WERI-Rb-1 (cell line): Measurements from ENCODE around the gene ELL2.

Experiments
- DNase-seq: peaks from one replicate; pipeline ENCODE4 v3.0.0-alpha.2; 2020
- H3K27ac ChIP-seq: fragments of 250-450 bp; sonication (Bioruptor Pico); 2 replicates; pipeline ENCODE4 v1.5.1; 2020; ENCODE audit warnings: mild to moderate bottlenecking, moderate library complexity
- H3K27me3 ChIP-seq: fragments of 250-450 bp; sonication (Bioruptor Pico); 2 replicates; pipeline ENCODE4 v1.5.1; 2021; ENCODE audit warnings: mild to moderate bottlenecking, low read depth, moderate library complexity; ENCODE audit not compliant: insufficient read depth, severe bottlenecking
- H3K36me3 ChIP-seq: fragments of 250-450 bp; sonication (Bioruptor Pico); 2 replicates; pipeline ENCODE4 v1.5.1; 2020; ENCODE audit warnings: mild to moderate bottlenecking, moderate library complexity
- H3K4me3 ChIP-seq: 2 replicates; pipeline ENCODE4 v1.5.1; 2011; ENCODE audit warnings: low read depth, mild to moderate bottlenecking, control low read depth, low read length
- H3K9me3 ChIP-seq: fragments of 250-450 bp; sonication (Bioruptor Pico); 2 replicates; pipeline ENCODE4 v1.5.1; 2021; ENCODE audit warnings: mild to moderate bottlenecking, moderate library complexity; ENCODE audit not compliant: severe bottlenecking
- TF ChIP-seq, protein P1 (sequence below): IDR thresholded peaks from 2 replicates; pipeline ENCODE4 v1.5.1; 2011; ENCODE audit warnings: low read depth, mild to moderate bottlenecking, control low read depth, inconsistent platforms, low read length

Gene ELL2

DNA sequence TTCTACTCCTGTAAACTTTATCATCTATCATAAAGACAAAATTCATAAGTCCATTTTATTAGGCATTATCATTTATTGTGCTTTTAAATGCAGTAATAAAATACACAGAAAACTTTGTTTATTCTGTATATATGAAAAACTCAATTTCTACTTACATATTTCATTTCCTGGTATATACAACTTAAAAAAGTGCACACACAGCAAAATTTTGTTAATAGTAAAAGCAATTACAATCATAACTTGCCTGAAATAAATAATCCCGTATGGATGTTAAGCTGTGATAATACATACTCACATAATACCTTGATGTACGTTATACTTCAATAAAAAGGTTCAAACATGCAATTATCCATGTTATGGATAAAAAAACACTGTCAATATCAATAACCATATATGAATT lies 19.2 kb downstream of the ELL2 start:
- TF ChIP-seq, protein P1, sequence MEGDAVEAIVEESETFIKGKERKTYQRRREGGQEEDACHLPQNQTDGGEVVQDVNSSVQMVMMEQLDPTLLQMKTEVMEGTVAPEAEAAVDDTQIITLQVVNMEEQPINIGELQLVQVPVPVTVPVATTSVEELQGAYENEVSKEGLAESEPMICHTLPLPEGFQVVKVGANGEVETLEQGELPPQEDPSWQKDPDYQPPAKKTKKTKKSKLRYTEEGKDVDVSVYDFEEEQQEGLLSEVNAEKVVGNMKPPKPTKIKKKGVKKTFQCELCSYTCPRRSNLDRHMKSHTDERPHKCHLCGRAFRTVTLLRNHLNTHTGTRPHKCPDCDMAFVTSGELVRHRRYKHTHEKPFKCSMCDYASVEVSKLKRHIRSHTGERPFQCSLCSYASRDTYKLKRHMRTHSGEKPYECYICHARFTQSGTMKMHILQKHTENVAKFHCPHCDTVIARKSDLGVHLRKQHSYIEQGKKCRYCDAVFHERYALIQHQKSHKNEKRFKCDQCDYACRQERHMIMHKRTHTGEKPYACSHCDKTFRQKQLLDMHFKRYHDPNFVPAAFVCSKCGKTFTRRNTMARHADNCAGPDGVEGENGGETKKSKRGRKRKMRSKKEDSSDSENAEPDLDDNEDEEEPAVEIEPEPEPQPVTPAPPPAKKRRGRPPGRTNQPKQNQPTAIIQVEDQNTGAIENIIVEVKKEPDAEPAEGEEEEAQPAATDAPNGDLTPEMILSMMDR, result no peak
- Histone ChIP-seq H3K27ac (no peak overlapping the region), H3K9me3 (no peaks in the 10 kb centered on the region), H3K36me3 (no peaks in the 10 kb centered on the region), H3K27me3 (no peaks in the 10 kb centered on the region), H3K4me3 (no peak overlapping the region)
- DNase-seq, result no peak

DNA sequence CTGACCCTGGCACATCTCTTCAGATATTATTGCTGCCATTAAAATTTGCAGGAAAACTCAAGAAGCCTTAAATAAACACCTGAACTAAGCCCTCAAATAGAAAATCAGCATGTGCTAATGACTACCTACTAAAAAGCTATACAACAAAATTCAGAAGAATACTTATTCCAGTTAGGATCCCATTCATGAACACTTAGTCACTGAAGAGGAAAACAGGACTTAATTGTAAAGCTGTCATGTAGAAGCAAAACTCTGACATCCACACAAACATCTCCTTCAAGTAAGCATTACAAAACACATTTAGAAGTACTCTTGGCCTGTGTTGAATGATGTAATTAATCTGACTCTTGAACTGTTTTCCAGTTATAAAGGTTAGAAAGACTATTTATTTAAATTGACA lies 19.9 kb downstream of the ELL2 start:
- Histone ChIP-seq H3K9me3 (no peaks in the 10 kb centered on the region), H3K27ac (no peak overlapping the region), H3K36me3 (no peaks in the 10 kb centered on the region), H3K27me3 (no peaks in the 10 kb centered on the region), H3K4me3 (no peak overlapping the region)
- TF ChIP-seq, protein P1, result no peak
- DNase-seq, result no peak

DNA sequence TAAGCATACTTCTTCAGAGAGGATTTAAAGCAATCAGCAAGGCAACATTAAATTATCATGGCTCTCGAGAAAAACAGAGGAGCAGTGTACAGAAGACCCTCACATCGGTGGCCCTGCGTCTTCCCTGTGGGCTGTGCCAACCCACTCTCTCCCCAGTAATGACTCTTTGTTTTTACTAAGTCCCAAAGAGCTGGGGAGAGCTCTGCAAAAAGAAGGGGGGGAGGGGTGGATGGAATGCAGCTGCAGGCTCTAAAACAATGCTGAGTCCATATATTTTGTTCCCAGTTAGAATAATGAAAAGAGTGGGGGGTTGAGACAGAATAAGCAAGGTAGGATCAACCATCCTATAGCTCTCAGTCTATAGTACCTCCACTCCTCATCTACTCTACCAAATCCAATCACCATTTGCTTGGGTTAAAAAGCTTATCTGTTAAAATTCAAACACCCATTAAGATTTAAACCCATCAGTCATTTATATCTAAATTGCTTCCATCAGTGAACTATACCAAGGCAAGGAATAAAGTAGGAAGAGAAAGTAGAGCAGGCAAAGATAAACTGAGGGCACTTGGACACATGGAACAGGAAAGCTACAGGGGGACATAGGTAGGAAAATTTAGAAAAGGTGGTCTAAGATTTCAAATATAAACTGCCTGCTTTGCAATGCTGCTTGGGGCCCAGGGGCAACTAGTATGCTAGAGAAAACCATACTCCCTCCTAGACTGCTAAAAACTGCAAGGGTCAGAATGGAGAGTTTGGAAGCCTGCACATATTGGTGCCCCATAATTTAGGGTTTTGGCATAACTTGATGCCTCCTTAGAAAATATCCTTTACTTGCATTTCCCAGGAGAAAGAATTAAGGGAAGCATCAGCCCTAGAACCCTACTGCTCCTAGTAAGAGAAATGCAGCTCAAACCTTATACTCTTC lies 20.6 kb downstream of the ELL2 start:
- H3K36me3 ChIP-seq, result no peaks in the 10 kb centered on the region
- no peaks in the 10 kb centered on the region for H3K9me3 ChIP-seq
- H3K27me3 ChIP-seq, result no peaks in the 10 kb centered on the region
- no peak overlapping the region for H3K27ac ChIP-seq
- DNase-seq, result no peak
- TF ChIP-seq, protein P1, result no peak
- H3K4me3 ChIP-seq, result no peak overlapping the region

DNA sequence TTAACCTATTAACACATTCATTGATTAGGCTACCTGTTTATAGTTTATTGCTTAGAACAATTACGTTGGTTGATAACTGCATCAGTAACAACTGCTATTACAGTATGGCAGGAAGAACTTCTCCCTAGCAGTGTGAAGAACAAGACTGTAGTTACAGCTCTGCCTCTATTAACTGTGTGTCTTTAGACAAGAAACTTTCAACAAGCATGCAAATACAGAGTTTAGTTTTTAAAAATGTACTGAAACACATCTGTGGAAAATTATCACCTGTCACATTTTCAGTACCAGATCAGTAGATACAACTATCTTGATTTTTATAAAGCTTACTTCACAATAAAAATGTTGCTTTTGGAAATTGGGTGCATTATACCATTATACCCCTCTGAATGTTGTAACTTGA lies 22.2 kb downstream of the ELL2 start:
- Histone ChIP-seq H3K4me3 (no peak overlapping the region), H3K27me3 (no peaks in the 10 kb centered on the region), H3K9me3 (no peaks in the 10 kb centered on the region), H3K36me3 (no peaks in the 10 kb centered on the region), H3K27ac (no peak overlapping the region)
- DNase-seq, result no peak
- TF ChIP-seq, protein P1, result no peak

DNA sequence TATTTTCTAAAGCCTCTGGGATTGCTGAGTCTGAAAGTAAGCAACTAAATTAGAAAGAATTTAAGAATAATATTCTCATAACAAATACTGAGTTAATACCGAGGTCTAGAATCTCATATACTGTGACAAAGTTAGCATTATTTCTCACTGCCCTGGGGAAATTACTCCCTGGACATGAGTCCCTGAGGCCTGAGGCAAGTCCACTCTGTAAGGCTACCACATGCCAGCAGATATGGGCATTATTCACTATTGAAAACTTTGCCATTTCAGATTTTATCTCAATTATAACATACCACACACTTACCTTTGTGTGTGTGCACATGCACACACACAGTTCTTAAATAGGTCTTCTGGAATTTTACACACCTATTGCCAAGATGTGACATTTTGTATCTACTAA lies 22.9 kb downstream of the ELL2 start:
- no peak for DNase-seq

More for the DNA sequence above, 22.9 kb downstream of the ELL2 start:
- Histone ChIP-seq H3K4me3 (no peak overlapping the region), H3K27me3 (no peaks in the 10 kb centered on the region), H3K9me3 (no peaks in the 10 kb centered on the region), H3K36me3 (no peaks in the 10 kb centered on the region), H3K27ac (no peak overlapping the region)
- TF ChIP-seq, protein P1, result no peak
